Activated effector memory CD4-positive, alpha-beta T cell treated with anti-CD3 and anti-CD28 coated beads, Interleukin-2, amount 50 U/mL, for 16 hours (primary cell): ENCODE data around the gene SUCNR1.
"Not testable (repeated sequence)": the region's sequence is repeated elsewhere in the genome, so short reads cannot be mapped to it uniquely, and the experiment has no call there.

Experiments
- DNase-seq: peaks from one replicate; pipeline ENCODE4 v3.0.0-alpha.2; 2020

SUCNR1 gene

DNA sequence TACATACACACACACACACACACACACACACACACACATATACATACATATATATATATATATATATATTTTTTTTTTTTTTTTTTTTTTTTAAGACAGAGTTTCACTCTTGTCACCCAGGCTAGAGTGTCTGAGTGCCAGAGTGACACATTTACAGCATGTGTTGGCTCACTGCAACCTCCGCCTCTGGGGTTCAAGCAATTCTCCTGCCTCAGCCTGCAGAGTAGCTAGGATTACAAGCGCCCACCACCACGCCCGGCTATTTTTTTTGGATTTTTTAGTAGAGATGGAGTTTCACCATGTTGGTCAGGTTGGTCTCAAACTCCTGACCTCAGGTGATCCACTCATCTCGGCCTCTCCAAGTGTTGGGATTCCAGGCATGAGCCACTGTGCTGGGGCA lies 636 bp downstream of the SUCNR1 start:
- not testable (repeated sequence) for DNase-seq

DNA sequence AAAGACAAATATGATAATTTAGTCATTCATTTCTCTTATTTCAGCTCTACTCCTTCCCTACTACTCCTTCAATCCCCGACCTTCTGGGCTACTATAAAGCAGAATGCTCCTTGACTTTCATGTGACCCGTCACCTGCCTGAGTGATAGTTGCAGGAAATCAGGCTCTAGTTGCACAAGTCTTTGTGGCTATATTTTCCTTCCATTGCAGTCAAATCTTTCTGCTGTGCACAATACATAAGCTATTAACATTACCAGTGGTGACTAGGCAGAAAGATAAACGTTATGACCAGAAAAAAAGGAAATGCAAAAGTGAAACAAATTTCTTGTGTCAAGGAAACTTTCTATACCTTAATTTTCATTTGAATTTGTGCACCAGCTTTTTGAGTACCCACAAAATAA lies 2.3 kb downstream of the SUCNR1 start:
- no peak for DNase-seq

DNA sequence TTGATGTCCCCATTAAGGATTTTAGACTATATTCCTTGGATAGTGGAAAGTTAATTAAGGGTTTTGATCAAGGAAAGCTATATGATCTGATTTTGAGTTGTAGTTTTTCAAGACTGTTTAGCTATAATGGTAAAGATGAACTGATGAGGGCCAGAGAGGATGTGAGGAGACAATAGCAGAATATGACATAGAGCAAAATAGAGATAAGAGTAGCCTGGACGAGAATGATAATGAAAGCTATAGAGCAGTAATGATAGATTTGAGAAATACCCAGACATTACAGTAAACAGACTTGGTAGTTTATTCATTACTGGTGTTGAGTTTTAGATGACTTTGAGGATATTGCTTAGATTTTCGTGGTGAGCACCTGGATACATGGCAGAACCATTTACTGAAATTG lies 3.8 kb downstream of the SUCNR1 start:
- no peak for DNase-seq

DNA sequence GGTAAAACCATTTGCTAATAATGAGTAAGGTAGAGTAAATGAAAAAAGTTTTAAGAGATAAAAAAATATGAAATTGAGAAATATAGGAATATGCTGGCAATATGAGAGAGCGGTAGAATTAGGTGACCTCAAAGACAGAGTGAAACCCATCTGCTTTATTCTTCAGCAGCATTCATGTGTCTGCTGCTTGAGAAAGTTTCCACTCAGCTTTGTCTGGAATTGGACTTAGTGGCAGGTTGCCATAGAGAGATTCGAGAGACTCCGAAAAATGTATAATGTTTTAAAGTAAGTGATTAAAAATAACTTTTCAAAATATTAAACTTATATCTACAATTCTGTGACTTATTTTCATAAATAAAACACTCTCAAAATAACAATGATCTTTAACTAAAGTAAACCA lies 5.0 kb downstream of the SUCNR1 start:
- no peak for DNase-seq

DNA sequence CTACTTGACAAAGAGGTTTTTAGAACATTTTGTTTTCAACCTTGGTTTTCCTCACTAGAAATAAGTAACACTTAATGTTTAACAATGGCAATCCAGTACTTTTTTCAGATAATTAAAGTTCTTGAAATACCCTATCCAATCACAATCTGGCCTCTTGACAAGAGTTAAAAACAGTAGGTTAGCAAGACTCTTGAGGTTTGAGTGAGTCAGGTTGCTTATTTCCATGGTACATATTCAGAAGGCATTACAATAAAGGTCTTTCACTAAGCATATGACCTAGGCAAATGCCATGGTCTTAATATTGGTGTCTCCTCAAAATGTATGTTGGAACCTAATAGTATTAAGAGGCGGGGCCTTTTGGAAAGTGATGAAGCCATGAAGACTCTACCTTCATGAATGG lies 5.6 kb downstream of the SUCNR1 start:
- no peak for DNase-seq

DNA sequence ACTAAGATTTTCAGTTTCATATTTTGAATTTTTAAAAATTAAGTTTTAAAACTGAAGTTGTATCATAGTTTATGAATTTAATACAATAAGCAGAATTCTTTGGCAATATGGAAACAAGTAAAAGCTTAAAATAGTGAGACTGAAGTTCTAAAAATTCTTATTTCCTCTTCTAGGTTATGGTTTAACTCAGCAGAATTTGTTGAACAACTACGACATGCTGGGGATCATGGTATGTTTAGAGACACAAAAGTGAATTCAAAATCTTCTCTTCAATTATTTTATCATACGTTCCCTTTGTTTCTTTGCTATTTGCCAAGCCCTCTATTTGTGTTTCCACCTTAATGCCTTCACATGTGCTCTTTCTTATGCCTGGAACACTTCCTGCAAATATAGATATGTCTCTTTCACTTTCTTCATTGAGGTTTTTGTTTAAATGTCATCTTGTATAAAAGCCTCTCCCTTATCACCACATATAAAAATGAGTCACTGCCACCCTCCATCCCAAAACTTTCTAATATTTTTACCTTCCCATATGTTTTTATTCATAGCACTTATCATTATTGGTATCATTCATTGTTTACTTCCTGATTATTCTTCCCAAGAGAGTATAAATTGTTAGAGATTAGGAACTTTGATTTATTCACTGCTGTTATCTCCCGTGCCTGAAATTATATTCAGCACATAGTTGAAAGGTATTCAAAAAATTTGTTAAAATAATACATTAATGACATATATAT lies 6.4 kb downstream of the SUCNR1 start:
- DNase-seq: no peak

DNA sequence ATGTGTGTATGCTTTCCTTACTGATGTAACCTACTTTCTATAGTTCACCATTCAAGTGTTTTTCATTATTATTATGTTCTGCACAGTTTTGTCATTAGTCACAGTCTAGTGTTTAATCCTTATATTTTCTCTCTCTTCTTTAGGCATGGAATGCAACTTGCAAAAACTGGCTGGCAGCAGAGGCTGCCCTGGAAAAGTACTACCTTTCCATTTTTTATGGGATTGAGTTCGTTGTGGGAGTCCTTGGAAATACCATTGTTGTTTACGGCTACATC lies 6.9 kb downstream of the SUCNR1 start:
- no peak for DNase-seq

DNA sequence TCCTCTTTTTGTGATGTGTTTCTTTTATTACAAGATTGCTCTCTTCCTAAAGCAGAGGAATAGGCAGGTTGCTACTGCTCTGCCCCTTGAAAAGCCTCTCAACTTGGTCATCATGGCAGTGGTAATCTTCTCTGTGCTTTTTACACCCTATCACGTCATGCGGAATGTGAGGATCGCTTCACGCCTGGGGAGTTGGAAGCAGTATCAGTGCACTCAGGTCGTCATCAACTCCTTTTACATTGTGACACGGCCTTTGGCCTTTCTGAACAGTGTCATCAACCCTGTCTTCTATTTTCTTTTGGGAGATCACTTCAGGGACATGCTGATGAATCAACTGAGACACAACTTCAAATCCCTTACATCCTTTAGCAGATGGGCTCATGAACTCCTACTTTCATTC lies 7.7 kb downstream of the SUCNR1 start:
- DNase-seq: no peak

DNA sequence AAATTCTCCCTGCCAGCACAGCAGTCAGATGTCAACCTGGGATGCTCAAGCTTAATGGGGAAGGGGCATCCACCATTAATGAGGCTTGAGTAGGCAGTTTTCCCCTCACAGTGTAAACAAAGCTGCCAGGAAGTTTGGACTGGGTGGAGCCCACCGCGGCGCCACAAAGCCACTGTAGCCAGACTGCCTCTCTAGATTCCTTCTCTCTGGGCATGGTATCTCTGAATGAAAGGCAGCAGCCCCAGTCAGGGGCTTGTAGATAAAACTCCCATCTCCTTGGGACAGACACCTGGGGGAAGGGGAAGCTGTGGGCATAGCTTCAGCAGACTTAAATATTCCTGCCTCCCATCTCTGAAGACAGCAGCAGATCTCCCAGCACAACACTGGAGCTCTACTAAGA lies 12.0 kb downstream of the SUCNR1 start:
- not testable (repeated sequence) for DNase-seq

DNA sequence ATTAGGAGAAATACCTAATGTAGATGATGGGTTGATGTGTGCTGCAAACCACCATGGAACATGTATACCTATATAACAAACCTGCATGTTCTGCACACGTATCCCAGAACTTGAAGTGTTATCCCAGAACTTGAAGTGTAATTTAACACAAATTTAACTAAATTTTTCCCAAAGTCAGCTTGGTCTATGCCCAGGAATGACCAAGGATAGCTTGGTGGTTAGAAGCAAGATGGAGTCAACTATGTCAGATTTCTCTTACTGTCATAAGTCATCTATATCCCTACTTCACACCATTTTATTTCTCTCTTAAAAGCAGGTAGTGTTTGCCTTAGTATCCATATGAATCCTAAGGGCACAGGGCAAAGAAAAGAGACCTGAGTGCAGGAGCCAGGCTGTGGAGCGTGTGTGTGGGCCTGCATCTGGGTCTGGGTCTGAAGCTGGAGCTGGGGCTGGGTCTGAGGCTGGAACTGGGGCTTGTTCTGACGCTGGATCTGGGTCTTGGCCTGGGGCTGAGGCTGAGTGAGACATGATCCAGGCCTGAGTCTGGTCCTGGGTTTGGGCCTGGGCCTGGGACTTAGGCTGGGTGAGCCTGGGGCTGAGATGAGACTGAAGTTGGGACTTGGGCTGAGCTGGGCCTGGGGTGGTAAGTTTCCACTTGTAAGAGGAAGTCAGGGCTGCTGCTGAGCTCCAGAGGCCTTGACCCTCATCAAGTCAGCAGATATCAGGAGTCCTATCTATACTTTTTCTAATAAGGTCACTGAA lies 14.2 kb downstream of the SUCNR1 start:
- not testable (repeated sequence) for DNase-seq

DNA sequence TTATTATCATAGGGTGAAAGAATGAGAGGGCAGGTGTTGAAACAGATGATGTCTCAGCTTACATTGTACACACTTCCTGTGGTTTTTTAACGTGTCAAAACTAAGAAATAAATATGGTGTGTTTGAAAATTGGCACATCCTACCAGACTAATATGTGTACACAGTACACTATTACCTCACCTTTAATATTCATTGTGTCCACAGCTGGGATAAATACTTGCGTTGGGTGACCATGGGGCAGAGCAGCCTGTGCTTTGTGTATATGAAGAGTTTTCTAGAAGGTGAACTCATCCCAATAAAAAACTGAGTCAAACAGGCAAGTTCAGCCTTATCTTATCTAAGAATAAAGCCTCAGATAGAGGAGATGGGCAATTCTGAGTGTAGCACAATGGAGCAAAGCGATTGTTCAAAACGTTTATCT lies 17.3 kb downstream of the SUCNR1 start:
- no peak for DNase-seq

DNA sequence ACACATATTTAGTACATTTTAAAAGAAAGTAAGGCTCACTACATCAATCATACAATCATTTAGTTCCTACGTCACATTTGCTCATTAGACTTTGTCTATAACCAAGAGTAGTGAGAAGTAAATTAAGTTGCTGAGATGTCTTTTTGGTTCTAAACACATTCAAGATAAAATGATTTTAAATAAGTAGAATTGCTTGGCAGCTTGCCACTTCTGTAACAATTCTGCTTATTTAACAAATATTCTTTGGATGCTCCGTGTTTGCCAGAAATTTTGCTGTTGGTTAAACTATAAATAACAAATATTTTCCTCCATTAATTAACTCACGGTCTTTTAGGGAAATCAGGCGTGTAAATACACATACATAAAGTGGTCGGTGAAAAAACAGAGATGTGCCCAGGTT lies 18.3 kb downstream of the SUCNR1 start:
- DNase-seq: no peak

DNA sequence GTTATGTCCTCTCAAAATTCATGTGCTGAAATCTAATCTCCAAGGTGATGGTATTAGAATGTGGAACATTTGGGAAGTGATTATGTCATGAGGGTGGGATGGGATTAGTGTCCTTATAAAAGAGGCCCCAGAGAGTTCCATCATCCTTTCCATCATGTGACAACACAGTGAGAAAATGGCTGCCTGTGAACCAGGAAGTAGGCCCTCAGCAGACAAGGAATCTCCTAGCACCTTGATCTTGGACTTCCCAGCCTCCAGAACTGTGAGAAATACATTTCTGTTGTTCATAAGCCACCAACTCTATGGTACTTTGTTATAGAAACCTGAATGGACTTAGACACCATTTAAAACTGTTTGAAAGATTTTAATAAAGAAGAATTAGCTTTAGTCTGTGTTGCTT lies 20.8 kb downstream of the SUCNR1 start:
- no peak for DNase-seq

DNA sequence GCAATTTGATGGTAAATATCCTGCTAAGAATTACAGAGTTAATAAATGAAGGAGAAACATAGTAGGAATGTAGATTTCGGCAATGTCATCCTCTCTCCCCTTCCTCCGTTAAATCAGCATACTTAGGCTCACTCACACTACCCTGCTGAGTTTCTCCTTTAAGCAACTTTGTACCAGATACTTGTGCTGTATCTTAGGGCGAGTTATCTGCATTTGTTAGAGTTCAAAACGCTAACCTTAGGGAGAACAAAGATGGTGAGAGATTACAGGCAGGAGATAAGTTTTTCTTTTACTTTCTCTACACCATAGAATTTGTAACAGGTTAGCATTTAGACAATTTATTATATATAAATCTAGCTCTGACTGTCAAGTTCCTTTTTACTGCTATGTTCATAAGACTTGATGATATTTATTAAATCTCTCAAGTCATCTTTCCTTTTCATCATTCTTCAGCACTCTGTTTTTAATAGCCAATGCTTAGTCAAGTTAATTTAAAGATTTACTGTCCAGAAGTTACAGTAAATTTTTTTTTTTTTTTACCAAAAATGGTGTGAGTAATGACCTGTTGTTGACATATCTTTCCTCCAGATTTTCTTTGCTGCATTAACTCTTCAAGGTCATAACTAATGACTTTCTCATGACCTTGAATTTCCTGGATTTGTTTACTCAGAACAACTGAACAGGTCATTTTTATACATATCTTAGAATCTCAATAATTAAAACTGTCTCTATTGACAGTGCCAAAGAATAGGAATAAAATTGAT lies 22.2 kb downstream of the SUCNR1 start:
- DNase-seq: no peak

DNA sequence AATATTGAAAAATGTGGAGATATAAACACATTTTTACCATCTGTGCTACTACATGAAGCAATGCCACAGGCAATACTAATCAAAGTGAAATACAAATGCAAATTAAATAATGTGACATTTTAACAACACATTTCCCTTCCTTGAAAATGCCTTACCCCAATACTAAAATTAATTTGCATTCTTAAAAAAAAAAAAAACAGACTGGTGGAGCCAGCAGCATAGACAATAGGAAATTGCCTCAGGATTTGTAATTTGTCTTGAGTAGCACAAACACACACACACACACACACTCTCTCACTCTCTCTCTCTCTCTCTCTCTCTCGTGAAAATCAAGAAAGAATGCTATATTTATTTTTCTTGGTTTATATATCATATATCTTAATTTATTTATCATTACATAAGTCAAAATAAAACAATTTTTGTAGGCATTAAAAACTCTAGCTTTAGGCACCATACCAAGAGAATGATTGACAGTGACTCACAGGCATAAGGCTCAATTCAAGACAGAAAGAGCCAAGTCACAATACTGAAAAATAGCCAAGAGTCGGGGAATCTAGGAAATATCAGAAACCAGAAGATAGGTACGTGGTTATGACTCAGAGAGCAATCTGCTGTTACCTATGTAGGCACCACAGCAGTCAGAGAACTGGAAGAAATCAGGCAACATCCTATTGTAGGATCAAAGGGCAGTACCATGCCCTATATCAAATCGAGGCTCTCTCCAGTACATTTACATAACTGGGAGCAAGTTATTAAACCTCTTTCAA lies 23.0 kb downstream of the SUCNR1 start:
- no peak for DNase-seq

DNA sequence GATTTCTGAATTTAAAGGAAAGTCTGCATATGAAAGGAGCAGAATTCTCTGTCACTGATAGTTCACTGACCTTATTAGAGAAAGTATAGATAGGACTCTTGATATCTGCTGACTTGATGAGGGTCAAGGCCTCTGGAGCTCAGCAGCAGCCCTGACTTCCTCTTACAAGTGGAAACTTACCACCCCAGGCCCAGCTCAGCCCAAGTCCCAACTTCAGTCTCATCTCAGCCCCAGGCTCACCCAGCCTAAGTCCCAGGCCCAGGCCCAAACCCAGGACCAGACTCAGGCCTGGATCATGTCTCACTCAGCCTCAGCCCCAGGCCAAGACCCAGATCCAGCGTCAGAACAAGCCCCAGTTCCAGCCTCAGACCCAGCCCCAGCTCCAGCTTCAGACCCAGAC lies 24.7 kb downstream of the SUCNR1 start:
- not testable (repeated sequence) for DNase-seq

DNA sequence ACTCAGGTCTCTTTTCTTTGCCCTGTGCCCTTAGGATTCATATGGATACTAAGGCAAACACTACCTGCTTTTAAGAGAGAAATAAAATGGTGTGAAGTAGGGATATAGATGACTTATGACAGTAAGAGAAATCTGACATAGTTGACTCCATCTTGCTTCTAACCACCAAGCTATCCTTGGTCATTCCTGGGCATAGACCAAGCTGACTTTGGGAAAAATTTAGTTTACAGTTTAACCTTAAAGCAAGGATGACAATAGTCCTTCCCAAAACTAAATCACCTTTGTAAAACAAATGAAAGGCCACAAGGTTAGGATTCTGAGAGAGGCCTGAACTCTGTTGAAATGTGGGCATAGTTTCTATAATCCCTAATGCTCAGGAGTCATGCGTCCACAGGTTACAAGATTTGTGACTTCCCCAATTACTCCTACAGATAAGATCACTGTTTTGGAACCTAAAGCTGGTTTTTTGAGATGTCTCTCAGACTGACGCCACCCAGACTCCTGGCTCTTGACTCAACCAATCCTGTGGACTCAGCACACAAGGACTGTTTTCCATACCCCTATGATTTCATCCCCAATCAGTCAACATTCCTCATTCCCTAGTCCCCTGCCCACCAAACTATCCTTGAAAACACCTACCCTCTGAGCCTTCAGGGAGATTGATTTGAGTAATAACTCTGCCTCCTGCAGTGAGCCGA lies 25.3 kb downstream of the SUCNR1 start:
- DNase-seq: not testable (repeated sequence)

DNA sequence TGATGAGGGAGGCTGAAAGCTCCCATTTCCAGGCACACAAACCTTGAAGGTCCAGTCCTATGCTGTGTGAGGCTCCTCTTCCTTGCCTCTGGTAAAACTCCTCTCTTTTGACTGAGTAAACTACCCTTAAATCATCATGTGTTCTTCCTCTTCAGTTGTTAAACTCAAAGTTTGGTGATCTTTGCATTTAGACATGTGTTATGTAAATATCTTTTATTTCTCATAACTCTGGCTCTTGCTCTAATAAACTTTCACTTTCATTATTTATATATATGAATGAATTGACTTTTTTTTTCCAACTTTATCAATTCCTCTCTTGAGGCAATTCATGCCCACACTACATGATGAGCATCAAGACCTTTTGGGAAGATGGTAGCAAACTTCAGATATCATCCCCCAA lies 26.6 kb downstream of the SUCNR1 start:
- no peak for DNase-seq

DNA sequence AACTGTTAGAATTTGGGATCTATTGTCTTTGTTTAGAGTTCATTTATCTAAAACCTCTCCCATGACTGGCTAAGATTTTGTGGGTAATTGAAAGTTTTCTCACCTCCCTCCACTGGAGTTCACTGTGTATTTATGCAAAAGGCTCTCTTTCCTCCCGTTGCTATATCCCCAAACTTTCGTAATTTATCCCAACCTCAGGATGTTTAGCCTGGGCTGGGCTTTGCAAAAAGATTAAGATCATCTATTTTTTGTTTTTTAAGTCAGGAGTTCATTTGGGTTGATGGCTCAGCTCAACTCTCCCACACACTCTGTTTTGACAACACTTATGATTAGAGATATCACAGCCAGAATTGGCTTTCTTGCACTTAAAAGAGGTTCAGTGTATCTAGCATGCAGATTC lies 27.0 kb downstream of the SUCNR1 start:
- no peak for DNase-seq

DNA sequence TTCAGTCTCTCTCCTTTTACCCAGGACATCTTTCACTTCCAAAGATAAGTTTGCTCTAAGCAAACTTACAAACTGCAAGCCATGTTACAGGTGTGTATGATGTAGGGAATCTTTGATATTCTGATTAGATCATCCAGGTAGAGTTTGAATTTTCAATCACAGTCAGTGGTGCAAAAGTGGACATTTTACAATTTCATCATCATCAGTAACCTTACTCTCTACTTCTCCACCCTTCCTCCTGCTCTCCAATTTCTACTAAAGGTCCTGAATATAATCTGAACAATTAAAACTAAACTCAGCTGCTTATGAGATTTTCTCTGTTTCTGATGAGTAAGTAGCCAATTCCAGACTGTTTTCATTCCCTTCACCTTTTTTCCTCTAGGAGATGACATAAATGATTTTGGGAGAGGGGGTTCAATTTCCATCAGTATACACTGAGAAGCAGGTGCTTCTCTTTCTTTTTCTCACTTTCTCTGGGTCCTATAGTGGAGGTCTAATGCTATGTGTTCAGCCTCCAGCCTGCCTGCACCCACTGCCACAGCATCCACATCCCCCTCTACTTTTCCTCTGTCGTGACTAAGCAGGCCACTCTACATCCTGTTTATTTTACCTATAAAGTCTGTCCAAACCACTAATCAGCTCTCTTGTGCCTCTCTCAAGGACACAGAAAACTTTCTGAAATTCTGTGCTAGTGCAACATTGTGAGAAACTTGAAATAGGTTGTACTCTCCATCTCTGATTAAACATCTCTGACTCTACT lies 27.6 kb downstream of the SUCNR1 start:
- no peak for DNase-seq

DNA sequence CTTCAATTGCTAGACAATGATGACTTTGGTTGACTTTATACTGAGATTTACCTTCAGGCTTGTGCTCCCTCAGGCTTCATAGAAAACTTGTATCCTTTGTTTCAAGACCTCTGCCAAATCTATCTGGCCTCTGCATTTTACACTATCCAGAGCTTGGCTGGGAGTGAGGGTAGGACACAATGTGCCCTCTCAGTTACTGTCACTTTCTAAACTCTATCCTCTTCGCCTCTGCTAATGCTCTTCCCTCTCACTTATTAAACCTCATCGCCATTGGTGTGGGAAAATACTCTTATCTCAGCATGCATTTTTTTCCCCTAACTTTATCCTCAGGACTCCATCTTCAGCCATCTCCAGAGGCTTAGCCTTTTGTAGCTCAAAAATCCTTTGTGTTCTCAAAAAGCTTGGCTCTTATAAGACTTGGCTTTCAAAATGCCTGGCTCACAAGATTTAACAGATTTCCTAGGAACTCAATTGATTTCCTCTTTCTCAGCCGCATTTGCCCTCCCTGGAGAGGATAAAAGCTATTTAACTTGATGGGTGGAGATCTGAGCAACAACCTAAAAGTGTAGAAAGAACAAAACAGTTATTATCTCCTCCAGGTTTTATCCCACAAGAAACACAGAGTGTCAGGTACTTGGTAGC lies 28.3 kb downstream of the SUCNR1 start:
- no peak for DNase-seq
